K562 (cell line): ENCODE results near the gene ARHGAP4.

ENCODE experiments used
- CSDE1 ChIP-seq, 2 experiments: fragments of 450-650 bp; IDR thresholded peaks; 2 replicates each; pipeline ENCODE4 v1.6.1; 2016; ENCODE audit warnings: mild to moderate bottlenecking in 1 of 2
- GATA2 ChIP-seq: sonication (generic); formaldehyde crosslinking; IDR thresholded peaks from 2 replicates; pipeline ENCODE4 v1.4.0; 2020; ENCODE audit warnings: mild to moderate bottlenecking, missing genetic modification reagents
- MBD1 ChIP-seq: fragments of 250-450 bp; sonication (Bioruptor Pico); IDR thresholded peaks from 2 replicates; pipeline ENCODE4 v1.8.0; 2022; ENCODE audit warnings: inconsistent platforms
- PHB ChIP-seq: fragments of 250-450 bp; sonication (Bioruptor Pico); IDR thresholded peaks from 2 replicates; pipeline ENCODE4 v1.5.0; 2021
- SP1 ChIP-seq: sonication (generic); formaldehyde crosslinking; IDR thresholded peaks from 2 replicates; pipeline ENCODE4 v1.8.1; 2022; ENCODE audit warnings: mild to moderate bottlenecking, missing genetic modification reagents

- TF ChIP-seq CSDE1 (IDR thresholded peaks at IDR 0.05) = no peak
- TF ChIP-seq SP1 = no peak
- no peak for TF ChIP-seq PHB (CRISPR knock-in tag)
- no peak for TF ChIP-seq MBD1 (CRISPR knock-in tag)
- TF ChIP-seq GATA2 (CRISPR knock-in tag) = no peak
These were observed 64.2 kb downstream of the ARHGAP4 start for GRCh38 chrX:153861733-153862310.
